ENCODE measurements around the gene ZC3H12A.

ZC3H12A gene

GRCh38 chr1:37432716-37433115 is 41.7 kb upstream of the ZC3H12A start:
- H3K9me3 ChIP-seq (ENCODE audit: control insufficient read depth, insufficient read depth, low read depth, low read length): no peaks in the 10 kb centered on the region
- H3K4me3 ChIP-seq (ENCODE audit: low read depth, low read length): no peak overlapping the region
- no peak overlapping the region for H3K27ac ChIP-seq (ENCODE audit: extremely low read depth, low read depth, low read length)
- no peak for TF ChIP-seq ZNF335 (tag by site-specific recombination; conservative IDR thresholded peaks at IDR 0.05)
- TF ChIP-seq ZNF416 (tag by site-specific recombination; IDR thresholded peaks at IDR 0.05): no peak
- no peak for TF ChIP-seq ZNF792 (tag by site-specific recombination; IDR thresholded peaks at IDR 0.05)
- TF ChIP-seq ZNF274 (IDR thresholded peaks at IDR 0.05; ENCODE audit: low read length): no peak
- TF ChIP-seq ZNF274 (tag by site-specific recombination; IDR thresholded peaks at IDR 0.05; ENCODE audit: borderline replicate concordance): no peak
- no peak for TF ChIP-seq ZNF10 (tag by site-specific recombination; IDR thresholded peaks at IDR 0.05)
- TF ChIP-seq ZFP37 (tag by site-specific recombination; IDR thresholded peaks at IDR 0.05): no peak
- no peak for TF ChIP-seq ZNF341 (tag by site-specific recombination; IDR thresholded peaks at IDR 0.05; ENCODE audit: low read depth)
- TF ChIP-seq ZNF529 (tag by site-specific recombination; IDR thresholded peaks at IDR 0.05; ENCODE audit: insufficient replicate concordance): no peak
- TF ChIP-seq ZNF555 (tag by site-specific recombination; conservative IDR thresholded peaks at IDR 0.05): no peak
- no peak for TF ChIP-seq ZBTB8A (tag by site-specific recombination; IDR thresholded peaks at IDR 0.05)
- TF ChIP-seq ZNF664 (tag by site-specific recombination; IDR thresholded peaks at IDR 0.05): no peak
- no peak for TF ChIP-seq ZNF175 (tag by site-specific recombination; IDR thresholded peaks at IDR 0.05)
- no peaks in the 10 kb centered on the region for H3K36me3 ChIP-seq (ENCODE audit: control insufficient read depth in 2 of 2, insufficient read depth in 1 of 2, low read length in 2 of 2)
- ChIA-PET CTCF (interaction anchor here (1.1 to 1.7 kb wide), 3 partner anchors 40 to 916 kb away, joined by 3 to 8 read pairs (median 5); no protein-coding TSS in a partner anchor), POLR2A (no interaction called here)
- H3K4me1 ChIP-seq (ENCODE audit: control insufficient read depth, insufficient read depth, low read length): no peaks in the 10 kb centered on the region

- H3K27ac ChIP-seq (ENCODE audit: extremely low read depth, low read depth, low read length): no peak overlapping the region
- ChIA-PET POLR2A (no interaction called here), CTCF (interaction anchor here (1.1 to 1.8 kb wide), 4 partner anchors 9 to 917 kb away, joined by 3 to 15 read pairs (median 6); no protein-coding TSS in a partner anchor)
- H3K4me3 ChIP-seq (ENCODE audit: low read depth, low read length): no peak overlapping the region
- no peaks in the 10 kb centered on the region for H3K4me1 ChIP-seq (ENCODE audit: control insufficient read depth, insufficient read depth, low read length)
- H3K36me3 ChIP-seq (ENCODE audit: control insufficient read depth in 2 of 2, insufficient read depth in 1 of 2, low read length in 2 of 2): no peaks in the 10 kb centered on the region
- no peaks in the 10 kb centered on the region for H3K9me3 ChIP-seq (ENCODE audit: control insufficient read depth, insufficient read depth, low read depth, low read length)
- no peak for TF ChIP-seq ZSCAN18 (tag by site-specific recombination; IDR thresholded peaks at IDR 0.05)
- TF ChIP-seq ZNF548 (tag by site-specific recombination; IDR thresholded peaks at IDR 0.05): no peak
- no peak for TF ChIP-seq ZNF510 (tag by site-specific recombination; IDR thresholded peaks at IDR 0.05; ENCODE audit: insufficient replicate concordance)
- TF ChIP-seq EGR2 (tag by site-specific recombination; IDR thresholded peaks at IDR 0.05; ENCODE audit: low read depth): no peak
- no peak for TF ChIP-seq GLIS1 (tag by site-specific recombination; IDR thresholded peaks at IDR 0.05)
- no peak for TF ChIP-seq ZNF140 (tag by site-specific recombination; IDR thresholded peaks at IDR 0.05)
- TF ChIP-seq ZNF596 (tag by site-specific recombination; IDR thresholded peaks at IDR 0.05): no peak
- no peak for TF ChIP-seq ZNF362 (tag by site-specific recombination; IDR thresholded peaks at IDR 0.05)
- TF ChIP-seq MEIS1 (CRISPR knock-in tag; IDR thresholded peaks at IDR 0.05; ENCODE audit: borderline replicate concordance): no peak
- TF ChIP-seq ZNF777 (tag by site-specific recombination; IDR thresholded peaks at IDR 0.05; ENCODE audit: borderline replicate concordance): no peak
- TF ChIP-seq ZNF645 (tag by site-specific recombination; IDR thresholded peaks at IDR 0.05): no peak
- TF ChIP-seq FEZF1 (tag by site-specific recombination; IDR thresholded peaks at IDR 0.05): no peak
- TF ChIP-seq ZNF785 (tag by site-specific recombination; IDR thresholded peaks at IDR 0.05): no peak
- TF ChIP-seq ZNF707 (tag by site-specific recombination; IDR thresholded peaks at IDR 0.05): no peak
- TF ChIP-seq ZNF37A (tag by site-specific recombination; IDR thresholded peaks at IDR 0.05): no peak
- TF ChIP-seq ZIC2 (tag by site-specific recombination; IDR thresholded peaks at IDR 0.05): no peak
These were observed 41.2 kb upstream of the ZC3H12A start for GRCh38 chr1:37433171-37433570.
